Erythroblast (primary cell): ENCODE results near the gene ZNF688.

Experiments
- GATA1 ChIP-seq: IDR thresholded peaks from 2 replicates; pipeline ENCODE4 v1.6.1; 2011; ENCODE audit warnings: low read depth, mild to moderate bottlenecking, control low read depth, low read length, moderate library complexity
- POLR2A ChIP-seq: IDR thresholded peaks from 2 replicates; pipeline ENCODE4 v1.6.1; 2011; ENCODE audit warnings: mild to moderate bottlenecking, low read length

DNA sequence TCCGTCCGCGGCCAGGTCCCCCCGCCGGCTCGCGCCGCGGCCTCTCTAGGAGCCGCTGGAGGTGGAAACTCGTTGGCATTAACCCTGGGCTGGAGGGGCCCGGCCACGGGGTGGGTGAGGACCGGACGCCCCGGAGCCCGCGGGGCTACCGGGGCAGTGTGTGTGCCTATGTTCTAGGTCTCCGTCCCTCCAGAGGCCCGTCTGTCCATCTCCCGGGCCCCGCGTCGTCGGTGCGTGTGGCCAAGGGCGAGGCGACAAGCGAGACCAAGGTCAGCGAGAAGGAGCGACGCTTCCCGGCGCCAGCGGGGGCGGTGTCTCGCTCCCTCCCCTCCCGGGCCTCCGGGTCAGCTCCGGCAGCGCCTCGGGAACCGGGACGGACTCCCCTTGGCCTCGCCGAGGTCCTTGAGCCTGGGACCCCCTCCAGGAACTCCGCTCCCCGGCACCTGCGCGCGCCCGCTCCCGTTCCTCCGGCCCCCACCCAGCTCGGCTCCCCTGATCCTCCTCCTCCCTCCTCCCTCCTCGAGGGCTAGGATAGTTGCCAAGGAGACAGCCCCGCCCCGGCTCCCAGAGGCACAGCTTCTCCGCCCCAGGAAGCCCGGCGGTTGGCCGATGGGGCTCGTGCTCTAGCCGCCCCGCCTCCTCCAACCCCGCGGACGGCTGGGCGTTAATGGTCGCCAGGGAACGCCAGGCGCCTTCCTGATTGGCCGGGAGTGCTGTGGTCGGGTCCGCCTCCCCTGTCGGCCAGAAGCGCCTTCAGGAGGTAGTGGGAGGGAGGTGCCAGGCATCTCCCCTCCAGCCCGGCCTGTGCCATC lies 44.5 kb downstream of the ZNF688 start:
- TF ChIP-seq POLR2A (peak; percentile 91), GATA1 (no peak)
